HG03521 (cell line): ENCODE measurements around the gene CEP104.

Experiments used
- ATAC-seq: cut with Tn5 transposase; IDR thresholded peaks from one replicate; pipeline ENCODE4 v1.9.1; 2021; ENCODE audit warnings: mild to moderate bottlenecking, moderate library complexity; ENCODE audit not compliant: unreplicated experiment

The CEP104 gene

GRCh38 chr1:3856923-3857790, at the start of gene CEP104, which contains the start of gene DFFB:
Gene CEP104, minus strand, starts transcription at chr1:3857211. Its CDS starts 4,804 bp downstream, at chr1:3852407.
Gene DFFB, plus strand, starts transcription at chr1:3857476. Its CDS starts 128 bp downstream, at chr1:3857604.
- ATAC-seq, result peak; percentile 95

DNA sequence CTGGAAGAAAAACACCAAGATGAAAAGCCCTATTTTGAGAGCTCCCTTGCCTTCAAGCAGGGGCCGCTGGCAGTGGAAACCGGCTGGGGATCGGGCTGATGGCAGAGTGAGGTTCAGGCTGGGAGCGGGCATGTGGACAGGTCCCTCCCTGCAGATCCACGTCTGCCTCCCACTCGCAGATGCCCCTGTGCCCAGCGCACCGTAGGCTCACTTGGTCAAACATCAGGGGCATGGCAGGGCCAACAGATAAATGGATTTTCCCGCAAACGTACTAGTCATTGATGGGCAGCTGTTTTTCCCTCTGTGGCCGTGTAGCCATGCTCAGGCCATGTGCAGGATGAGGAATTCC, 49.6 kb upstream of the CEP104 start:
- ATAC-seq, result no peak

- no peak for ATAC-seq
These were observed 49.1 kb upstream of the CEP104 start for GRCh38 chr1:3905953-3906671.

DNA sequence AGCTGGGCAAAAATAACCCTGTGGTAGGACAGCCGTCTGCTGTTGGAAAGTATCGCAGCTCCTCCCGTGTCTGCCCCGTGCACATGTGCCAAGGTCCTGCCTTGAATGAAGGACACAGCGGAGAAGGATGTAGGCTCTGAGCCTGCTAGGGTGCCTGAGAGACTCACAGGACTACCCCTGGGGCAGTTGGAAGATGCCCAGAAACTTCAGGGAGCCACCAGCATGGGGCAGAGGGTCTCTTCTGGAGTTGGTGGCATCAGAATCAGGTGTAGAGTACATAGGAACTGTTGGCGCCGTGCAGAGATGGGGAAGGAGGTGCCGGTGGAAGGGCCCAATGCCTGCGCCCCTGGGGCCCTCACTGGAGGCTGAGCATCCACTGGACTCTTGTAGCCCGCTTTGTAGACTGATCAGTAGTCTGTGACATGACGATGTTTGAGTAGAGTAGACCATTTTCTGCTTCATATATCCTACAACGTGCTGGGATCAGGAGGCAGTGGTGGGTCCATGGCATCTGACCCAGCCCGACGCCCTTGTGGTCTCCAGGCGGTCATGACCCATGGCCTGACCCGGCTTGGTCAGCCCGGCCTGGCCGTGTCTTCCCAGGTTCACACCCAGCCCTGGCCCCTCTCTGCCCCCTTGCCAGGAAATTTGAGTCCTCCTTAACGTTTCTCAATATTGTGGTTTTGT, 48.4 kb upstream of the CEP104 start:
- ATAC-seq, result no peak

DNA sequence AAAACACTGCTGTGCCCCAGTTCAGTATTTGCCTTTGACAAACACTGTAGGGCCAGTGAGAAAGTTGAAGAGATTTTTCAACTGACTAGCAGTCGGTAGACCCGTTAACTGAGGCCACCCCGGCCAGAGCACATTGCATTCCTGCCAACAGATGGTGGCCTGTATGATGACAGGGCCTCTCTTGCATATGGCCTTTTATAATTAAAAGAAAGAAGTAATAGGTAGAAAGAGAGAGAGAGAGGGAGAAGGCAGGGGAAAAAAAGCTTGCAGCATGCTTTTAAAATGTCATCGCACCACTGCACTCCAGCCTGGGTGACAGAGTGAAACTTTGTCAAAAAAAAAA, 47.8 kb upstream of the CEP104 start:
- no peak for ATAC-seq

DNA sequence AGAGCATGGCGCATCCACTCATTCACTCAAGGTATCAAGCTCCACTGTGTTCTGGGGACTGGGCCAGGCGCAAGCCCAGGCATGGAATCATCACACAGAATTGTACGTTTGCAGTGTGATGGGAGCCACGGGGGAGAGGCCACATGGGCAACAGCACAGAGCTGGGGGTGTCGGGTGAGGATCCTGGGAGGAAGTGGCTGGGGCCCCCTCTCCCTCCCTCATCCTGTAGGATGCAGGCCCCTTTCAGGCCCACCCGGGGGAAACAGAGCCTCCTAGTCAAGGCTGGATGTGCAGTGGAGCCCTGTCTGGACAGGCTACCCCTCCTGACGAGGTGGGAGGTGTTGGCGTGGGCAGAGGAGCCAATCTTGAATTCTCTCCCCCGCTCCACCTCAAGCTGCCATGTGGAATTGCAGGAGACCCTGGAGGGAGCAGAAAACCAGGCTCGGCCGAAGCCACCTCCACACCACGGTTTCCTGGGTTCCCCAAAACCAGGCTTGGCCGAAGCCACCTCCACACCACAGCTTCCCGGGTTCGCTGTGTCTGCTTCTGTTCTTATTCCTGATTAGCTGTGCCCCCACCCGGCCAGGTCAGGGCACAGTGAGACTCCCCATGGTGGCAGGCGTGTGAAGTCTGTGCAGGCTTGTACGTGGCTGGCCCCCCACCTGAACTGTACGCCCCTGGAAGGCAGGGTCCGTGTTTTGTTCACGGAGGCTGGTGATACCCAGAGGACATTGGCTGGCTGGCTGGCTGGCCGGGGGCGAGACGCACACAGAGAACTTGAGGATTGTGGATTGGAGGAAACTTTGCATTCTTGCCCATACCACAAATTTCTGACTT, 47.2 kb upstream of the CEP104 start:
- ATAC-seq, result no peak

- ATAC-seq, result no peak
These were observed 46.4 kb upstream of the CEP104 start for GRCh38 chr1:3903141-3904005.

- no peak for ATAC-seq
These were observed 45.6 kb upstream of the CEP104 start for GRCh38 chr1:3902571-3903091.

DNA sequence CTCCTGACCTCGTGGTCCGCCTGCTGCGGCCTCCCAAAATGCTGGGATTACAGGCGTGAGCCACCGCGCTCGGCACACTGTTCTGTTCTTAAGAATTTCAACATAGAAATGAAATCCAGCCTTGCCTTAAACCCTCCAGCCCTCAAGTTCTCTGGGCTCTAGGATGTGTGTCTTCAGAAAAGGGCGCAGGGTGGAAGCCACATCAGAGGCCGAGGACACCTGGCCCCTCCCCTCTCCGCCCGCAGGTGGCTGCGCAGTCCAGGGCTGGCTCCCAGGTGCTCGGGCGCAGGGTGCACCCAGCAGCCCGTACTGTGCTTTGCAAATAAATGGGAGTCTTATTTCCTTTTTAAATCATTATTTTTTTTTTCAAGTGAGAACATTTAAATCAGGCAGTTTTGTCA, 45.1 kb upstream of the CEP104 start:
- no peak for ATAC-seq

- ATAC-seq, result peak; percentile 47
These were observed 44.0 kb upstream of the CEP104 start for GRCh38 chr1:3900969-3901529.

DNA sequence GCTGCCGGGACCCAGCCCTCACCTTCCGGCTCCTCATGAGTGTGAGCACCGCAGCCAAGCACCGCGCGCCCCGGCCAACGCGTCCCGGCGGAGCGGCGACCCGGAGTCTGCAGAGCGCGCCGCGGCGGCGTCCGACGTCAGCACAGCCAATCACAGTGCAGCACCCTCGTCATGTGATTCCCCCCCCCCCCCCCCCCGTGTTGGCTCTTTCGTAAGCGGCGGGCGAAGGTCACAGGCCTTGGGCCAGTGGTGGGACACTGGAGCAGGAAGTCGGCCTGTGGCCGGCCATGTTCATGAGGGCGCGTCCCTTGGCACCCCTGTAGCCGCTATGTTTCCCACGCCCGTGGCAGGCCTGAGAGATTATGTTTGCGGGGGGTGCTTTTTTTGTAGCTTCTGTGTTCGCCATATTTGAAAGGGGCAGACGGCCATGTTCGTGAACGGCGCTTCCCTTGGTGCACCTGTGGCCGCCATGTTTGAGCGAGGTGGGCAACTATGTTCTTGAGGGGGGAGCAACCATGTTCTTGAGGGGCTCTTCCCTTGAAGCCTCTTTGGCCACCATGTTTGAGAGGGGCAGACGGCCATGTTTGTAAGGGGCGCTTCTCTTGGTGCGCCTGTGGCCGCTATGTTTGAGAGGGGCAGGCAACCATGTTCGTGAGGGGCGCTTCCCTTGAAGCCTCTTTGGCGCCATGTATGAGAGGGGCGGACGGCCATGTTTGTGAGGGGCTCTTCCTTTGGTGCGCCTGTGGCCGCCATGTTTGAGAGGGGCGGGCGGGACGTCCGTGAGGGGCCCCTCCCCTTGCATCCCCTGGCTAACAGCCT, 43.3 kb upstream of the CEP104 start, which contains the start of gene C1orf174:
Gene C1orf174 (minus strand): TSS at position 123 of the 819 bp plus-strand sequence. CDS start 86 bp downstream, at position 37.
- peak; percentile 55 for ATAC-seq

GRCh38 chr1:3899754-3900149, 42.7 kb upstream of the CEP104 start:
- peak; percentile 2 for ATAC-seq

- ATAC-seq, result no peak
These were observed 42.2 kb upstream of the CEP104 start for GRCh38 chr1:3898994-3899753.

DNA sequence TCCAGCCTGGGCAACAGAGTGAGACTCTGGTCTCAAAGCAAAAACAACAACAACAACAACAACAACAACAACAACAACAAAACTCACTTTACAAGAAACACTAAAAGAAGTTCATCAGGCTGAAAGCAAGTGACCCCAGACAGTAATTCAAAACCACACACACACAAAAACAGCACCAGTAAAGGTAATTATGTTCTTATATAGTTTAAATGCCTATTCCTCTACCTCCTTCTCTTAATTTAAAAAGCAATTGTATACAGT, 41.4 kb upstream of the CEP104 start:
- no peak for ATAC-seq

DNA sequence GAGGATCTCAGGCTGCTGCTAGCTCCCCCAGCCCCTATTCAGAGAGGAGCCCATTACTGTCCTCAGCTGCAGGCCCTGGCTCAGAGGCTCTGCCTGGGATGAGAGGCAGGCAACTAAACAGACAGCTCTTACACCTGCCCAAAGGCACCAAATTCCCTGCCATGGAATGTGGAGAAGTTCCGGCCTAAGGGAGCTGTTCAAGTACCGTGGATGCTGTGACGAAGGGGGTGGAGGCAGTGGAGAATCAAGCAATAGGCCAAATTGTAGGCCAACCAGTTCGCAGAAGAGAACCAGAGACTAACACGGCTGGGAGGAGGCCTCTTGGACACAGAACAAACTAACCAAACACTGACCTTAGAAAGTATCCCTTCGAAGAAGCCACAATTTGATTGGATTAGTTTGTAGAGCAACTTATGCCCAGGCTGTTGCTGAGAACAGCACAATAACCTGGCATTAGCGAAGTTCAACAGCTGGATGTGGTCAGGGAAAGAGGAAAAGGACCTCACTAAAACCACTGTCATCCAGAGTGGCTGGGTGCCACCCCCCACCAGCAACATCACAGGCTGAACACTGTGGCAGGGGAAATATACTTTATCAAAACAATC, 39.5 kb upstream of the CEP104 start:
- no peak for ATAC-seq

- no peak for ATAC-seq
These were observed 38.9 kb upstream of the CEP104 start for GRCh38 chr1:3895951-3896325.

- no peak for ATAC-seq
These were observed 38.4 kb upstream of the CEP104 start for GRCh38 chr1:3895279-3895950.
